AG10803 (cell line): ENCODE measurements around the gene XG.

Experiments used
- DNase-seq: peaks from one replicate; pipeline ENCODE4 v3.0.0; 2010; ENCODE audit warnings: low read depth
- H3K4me3 ChIP-seq: 2 replicates; pipeline ENCODE4 v1.5.1; 2011; ENCODE audit warnings: mild to moderate bottlenecking, low read length, control low read depth
- TF ChIP-seq, protein P1 (sequence below): conservative IDR thresholded peaks from 2 replicates; pipeline ENCODE4 v1.5.1; 2011; ENCODE audit warnings: mild to moderate bottlenecking, low read length, control low read depth, inconsistent platforms

XG gene

DNA sequence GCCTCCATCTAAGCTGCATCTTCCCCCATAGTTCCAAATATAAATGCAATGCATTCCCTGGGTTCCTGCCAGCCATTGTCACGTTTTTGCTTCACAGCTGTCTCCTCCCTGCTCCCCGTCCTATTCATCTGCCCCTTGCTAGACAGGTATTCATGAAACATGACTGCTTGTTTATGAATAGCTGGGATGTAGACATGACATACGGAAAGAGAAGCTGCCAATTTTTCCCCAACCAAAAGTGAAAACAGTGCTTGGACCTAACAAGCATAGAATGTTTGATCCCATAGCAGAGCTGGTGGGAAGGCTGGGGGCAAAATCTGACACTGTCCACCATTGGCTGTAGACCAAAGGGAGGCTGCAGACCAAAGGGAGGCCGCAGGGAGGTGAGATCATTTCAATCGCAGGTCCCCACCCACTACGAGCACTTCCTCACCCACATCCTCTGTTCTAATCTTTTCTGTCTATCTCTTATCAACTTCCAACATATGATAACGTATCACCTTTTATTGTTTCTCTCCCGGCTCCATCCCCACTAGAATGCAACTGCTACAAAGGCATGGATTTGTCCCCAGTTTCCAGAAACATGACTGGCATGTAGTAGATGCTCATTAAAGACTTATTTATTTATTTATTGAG, 68.4 kb downstream of the XG start:
- no peak overlapping the region for H3K4me3 ChIP-seq
- DNase-seq, result no peak
- TF ChIP-seq, protein P1, sequence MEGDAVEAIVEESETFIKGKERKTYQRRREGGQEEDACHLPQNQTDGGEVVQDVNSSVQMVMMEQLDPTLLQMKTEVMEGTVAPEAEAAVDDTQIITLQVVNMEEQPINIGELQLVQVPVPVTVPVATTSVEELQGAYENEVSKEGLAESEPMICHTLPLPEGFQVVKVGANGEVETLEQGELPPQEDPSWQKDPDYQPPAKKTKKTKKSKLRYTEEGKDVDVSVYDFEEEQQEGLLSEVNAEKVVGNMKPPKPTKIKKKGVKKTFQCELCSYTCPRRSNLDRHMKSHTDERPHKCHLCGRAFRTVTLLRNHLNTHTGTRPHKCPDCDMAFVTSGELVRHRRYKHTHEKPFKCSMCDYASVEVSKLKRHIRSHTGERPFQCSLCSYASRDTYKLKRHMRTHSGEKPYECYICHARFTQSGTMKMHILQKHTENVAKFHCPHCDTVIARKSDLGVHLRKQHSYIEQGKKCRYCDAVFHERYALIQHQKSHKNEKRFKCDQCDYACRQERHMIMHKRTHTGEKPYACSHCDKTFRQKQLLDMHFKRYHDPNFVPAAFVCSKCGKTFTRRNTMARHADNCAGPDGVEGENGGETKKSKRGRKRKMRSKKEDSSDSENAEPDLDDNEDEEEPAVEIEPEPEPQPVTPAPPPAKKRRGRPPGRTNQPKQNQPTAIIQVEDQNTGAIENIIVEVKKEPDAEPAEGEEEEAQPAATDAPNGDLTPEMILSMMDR, result no peak

GRCh38 chrX:2823795-2824386, 72.1 kb downstream of the XG start:
- TF ChIP-seq, protein P1, result no peak
- DNase-seq, result no peak
- H3K4me3 ChIP-seq, result no peak overlapping the region

GRCh38 chrX:2824886-2825285, 73.0 kb downstream of the XG start:
- TF ChIP-seq, protein P1, result no peak
- no peak overlapping the region for H3K4me3 ChIP-seq
- no peak for DNase-seq

DNA sequence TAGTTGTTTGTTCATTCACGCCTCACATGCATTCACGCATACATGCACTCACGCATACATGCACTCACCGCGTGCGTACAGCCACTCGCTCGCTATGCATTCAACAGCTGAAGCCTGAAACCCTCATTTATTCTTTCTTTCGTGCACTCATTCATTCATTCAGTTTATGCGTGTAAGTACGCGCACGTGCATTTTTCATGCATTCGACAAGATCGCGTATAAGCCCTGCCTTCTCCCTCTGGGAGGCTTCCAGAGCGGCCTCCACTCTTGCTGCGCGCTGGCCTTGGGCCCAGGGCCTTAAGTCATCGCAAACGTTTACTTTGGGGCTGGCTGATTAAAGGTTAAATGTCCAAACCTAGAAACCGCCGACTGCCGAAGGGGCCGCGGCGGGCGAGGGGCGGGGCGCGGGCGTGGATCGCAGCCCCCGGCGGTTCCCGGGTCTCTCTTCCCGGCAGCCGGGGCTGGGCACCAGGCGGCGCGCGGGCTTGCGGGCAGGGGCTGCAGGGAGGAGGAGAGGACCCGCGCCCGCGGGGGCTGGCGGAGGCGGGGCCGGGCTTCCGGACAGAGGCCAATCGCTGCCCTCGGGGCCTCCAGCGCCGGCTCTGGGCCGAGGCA, 76.6 kb downstream of the XG start, which contains the start of gene GYG2:
TSS of gene GYG2 (plus strand) at position 587 of the 615 bp plus-strand sequence. CDS start 1,259 bp downstream, outside the sequence.
- no peak for DNase-seq
- TF ChIP-seq, protein P1, result no peak
- peak within 1 kb of the TSS; percentile 41 for H3K4me3 ChIP-seq

DNA sequence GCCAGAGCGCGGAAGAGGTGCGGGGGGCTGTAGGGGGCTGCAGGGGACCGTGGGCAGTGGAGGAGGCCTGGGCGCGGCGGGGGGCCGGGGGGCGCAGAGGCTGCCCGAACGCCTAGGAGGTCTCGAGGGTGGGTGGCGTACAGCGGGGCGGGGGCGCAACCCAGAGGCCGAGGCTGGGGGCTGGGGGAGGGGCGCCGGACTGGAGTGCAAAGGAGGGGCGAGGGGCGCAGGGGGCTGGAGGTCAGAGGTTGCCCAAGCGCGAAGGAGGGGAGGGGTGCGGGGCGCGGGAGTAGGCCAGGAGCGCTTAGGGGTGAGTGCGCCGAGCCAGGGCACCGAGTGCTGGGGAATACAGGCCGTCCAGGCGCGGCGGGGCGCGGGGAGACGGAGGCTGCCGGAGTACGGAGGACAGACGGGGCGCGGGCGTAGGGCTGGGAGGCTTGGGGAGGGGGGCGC, 77.1 kb downstream of the XG start:
- DNase-seq, result no peak
- TF ChIP-seq, protein P1, result no peak
- H3K4me3 ChIP-seq, result peak overlapping the region; percentile 41

DNA sequence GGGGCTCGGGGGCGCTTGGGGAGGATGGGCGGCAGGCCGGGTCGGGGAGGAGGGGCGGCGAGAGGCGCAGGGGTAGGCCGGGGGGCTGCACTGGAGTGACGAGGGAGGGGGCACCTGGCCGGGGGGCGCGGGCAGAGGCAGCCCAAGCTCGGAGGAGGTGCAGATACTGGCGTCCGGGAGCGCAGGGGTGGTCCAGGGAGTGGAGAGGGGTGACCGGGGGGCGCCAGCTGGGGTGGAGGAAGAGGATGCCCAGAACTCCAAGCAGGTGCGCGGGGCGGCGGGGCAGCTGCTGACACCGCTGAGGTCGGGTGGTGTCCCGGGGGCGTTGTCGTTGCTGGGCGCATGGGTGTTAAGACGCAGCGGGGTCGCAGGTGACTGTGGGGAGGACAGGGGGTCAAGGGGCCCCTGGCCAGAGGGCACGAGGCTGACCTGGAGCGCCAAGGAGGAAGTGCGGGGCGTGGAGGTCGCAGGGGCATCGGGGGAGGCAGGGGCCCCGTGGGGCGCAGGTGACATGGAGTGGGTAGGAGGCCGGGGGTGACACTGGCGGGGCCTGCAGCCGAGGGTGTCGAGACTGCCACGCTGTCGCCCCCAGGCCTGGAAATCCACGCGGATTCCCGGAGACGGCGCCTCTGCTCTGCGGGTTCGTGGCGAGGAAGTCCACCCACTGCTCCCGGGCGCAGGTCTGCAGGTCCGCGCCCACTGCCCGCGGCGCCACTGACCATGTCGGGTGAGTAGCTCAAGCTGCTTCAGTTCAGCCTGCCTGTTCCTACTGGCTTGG, 77.8 kb downstream of the XG start:
- TF ChIP-seq, protein P1, result no peak
- DNase-seq, result no peak
- H3K4me3 ChIP-seq, result peak overlapping the region; percentile 41
